K562 (cell line): ENCODE data around the gene BCL2L15. TPM values are rescaled to one million over a fixed set of nuclear protein-coding genes. Genes with fewer than 3 reads are reported as not detected.

Experiments used
- KLF6 ChIP-seq: fragments of 250-450 bp; sonication (Bioruptor Pico); IDR thresholded peaks from 2 replicates; pipeline ENCODE4 v1.4.0; 2020; ENCODE audit warnings: mild to moderate bottlenecking, moderate library complexity, borderline replicate concordance
- MEF2A ChIP-seq: IDR thresholded peaks from 2 replicates; pipeline ENCODE4 v1.6.1; 2011; ENCODE audit warnings: low read depth, mild to moderate bottlenecking, low read length, moderate library complexity; ENCODE audit not compliant: control insufficient read depth
- SPI1 ChIP-seq: IDR thresholded peaks from 2 replicates; pipeline ENCODE4 v1.6.1; 2011; ENCODE audit warnings: low read depth, low read length, control low read depth, borderline replicate concordance
- ZNF175 ChIP-seq: fragments of 200-800 bp; sonication (Bioruptor generic); IDR thresholded peaks from 2 replicates; pipeline ENCODE4 v1.6.1; 2016; ENCODE audit warnings: low read depth, mild to moderate bottlenecking, missing genetic modification characterization, missing compliant biosample characterization
- ZNF311 ChIP-seq: fragments of 250-450 bp; sonication (Bioruptor Pico); IDR thresholded peaks from 2 replicates; pipeline ENCODE4 v1.4.0; 2020; ENCODE audit warnings: mild to moderate bottlenecking, moderate library complexity
- ZNF395 ChIP-seq: fragments of 200-800 bp; sonication (Bioruptor generic); IDR thresholded peaks from 2 replicates; pipeline ENCODE4 v1.6.1; 2017; ENCODE audit warnings: missing genetic modification characterization, missing compliant biosample characterization
- ZNF639 ChIP-seq, 2 experiments: fragments of 200-800 bp in 1 of 2; sonication (Bioruptor generic) in 1 of 2; sonication (generic) in 1 of 2; formaldehyde crosslinking in 1 of 2; IDR thresholded peaks in 1 of 2; conservative IDR thresholded peaks in 1 of 2; 2 replicates each; pipeline versions ENCODE4 v1.5.0 to v1.6.1; 2016 to 2020; ENCODE audit warnings: missing compliant biosample characterization in 1 of 2, missing genetic modification characterization in 1 of 2, missing genetic modification reagents in 1 of 2
- polyA plus RNA-seq, 8 experiments: library from polyadenylated mRNA; depleted of rRNA in 4 of 8; stranded (reverse) in 5 of 8; unstranded in 3 of 8; fragments of >200 nt; fragmentation: Nextera tagmentation in 2 of 8; fragmentation: Illumina TruSeq in 1 of 8; extraction: Ambion mirVana in 2 of 8; extraction: Trizol in 1 of 8; gene quantifications; 2 replicates each; pipeline versions ENCODE4 v1.2.1 to v1.2.3, GENCODE V29; 2011 to 2014; ENCODE audit warnings: inconsistent platforms in 1 of 8, missing spikeins in 1 of 8
- total RNA-seq, 7 experiments: library from RNA; depleted of rRNA in 6 of 7; stranded (reverse); fragments of >200 nt in 6 of 7; fragmentation: Illumina TruSeq in 2 of 7; extraction: Trizol in 2 of 7; gene quantifications; 2 replicates each; pipeline versions ENCODE4 v1.2.1 to v1.2.3, GENCODE V29; 2011 to 2021; ENCODE audit warnings: low replicate concordance in 1 of 7

BCL2L15 gene
- total and polyA plus RNA-seq, 9 of the 15 experiments (the other 6 are each of a cell fraction or from before 2014, with no cell fraction given), result 0.06 to 0.42 (median 0.28) TPM; not detected in 1

- TF ChIP-seq ZNF639 (CRISPR knock-in tag; conservative IDR thresholded peaks at IDR 0.05 in 1 of 2, IDR thresholded peaks at IDR 0.05 in 1 of 2) (0 out of 4 replicates have a peak, but pooled peaks of 1 of the 2 experiments have one; percentile 30), SPI1 (peak; percentile 62; the same call in 1 of the 2 replicates), MEF2A (no peak), ZNF311 (CRISPR knock-in tag) (0 out of 2 replicates have a peak, but pooled peaks have one; percentile 13), ZNF175 (0 out of 2 replicates have a peak, but pooled peaks have one; percentile 53), ZNF395 (CRISPR knock-in tag) (no peak), KLF6 (CRISPR knock-in tag) (0 out of 2 replicates have a peak, but pooled peaks have one; percentile 35)
Observed at GRCh38 chr1:113872219-113872935, 15.0 kb downstream of the BCL2L15 start (continued).
